Liver (tissue), 9 donors: ENCODE data around the gene TP53AIP1. TPM values are rescaled to one million over a fixed set of nuclear protein-coding genes. Genes with fewer than 3 reads are reported as not detected.

Experiments used
- DNase-seq: peaks from one replicate; pipeline ENCODE4 v3.0.0-alpha.2; 2017; ENCODE audit warnings: low spot score
- H3K27ac ChIP-seq, 2 donors: one replicate each; pipeline ENCODE4 v1.7.0; 2013; ENCODE audit warnings: inconsistent platforms in 2 of 2, low read length in 2 of 2, control low read depth in 1 of 2, low read depth in 1 of 2, mild to moderate bottlenecking in 1 of 2
- H3K27me3 ChIP-seq, 4 donors: one replicate each; pipeline versions ENCODE4 v1.6.1 to v1.7.0; 2013; ENCODE audit warnings: low read length in 3 of 4, inconsistent platforms in 1 of 4, mild to moderate bottlenecking in 1 of 4, moderate library complexity in 1 of 4; ENCODE audit not compliant: control insufficient read depth in 4 of 4, insufficient read depth in 4 of 4
- H3K36me3 ChIP-seq, 4 donors: one replicate each; pipeline versions ENCODE4 v1.6.1 to v1.7.0; 2013; ENCODE audit warnings: low read length in 3 of 4, mild to moderate bottlenecking in 3 of 4, low read depth in 1 of 4, moderate library complexity in 1 of 4; ENCODE audit not compliant: control insufficient read depth in 4 of 4, insufficient read depth in 3 of 4
- H3K4me1 ChIP-seq, 4 donors: one replicate each; pipeline versions ENCODE4 v1.6.1 to v1.7.0; 2013; ENCODE audit warnings: low read length in 3 of 4, mild to moderate bottlenecking in 3 of 4, moderate library complexity in 1 of 4; ENCODE audit not compliant: control insufficient read depth in 4 of 4, insufficient read depth in 4 of 4
- H3K4me3 ChIP-seq, 3 donors: one replicate each; pipeline versions ENCODE4 v1.6.1 to v1.7.0; 2013; ENCODE audit warnings: low read length in 3 of 3, control low read depth in 1 of 3, low read depth in 1 of 3, mild to moderate bottlenecking in 1 of 3
- H3K9ac ChIP-seq, 2 donors: one replicate each; pipeline ENCODE4 v1.7.0; 2013; ENCODE audit warnings: low read length in 2 of 2, mild to moderate bottlenecking in 2 of 2, moderate library complexity in 2 of 2, control low read depth in 1 of 2, low read depth in 1 of 2
- H3K9me3 ChIP-seq, 4 donors: one replicate each; pipeline versions ENCODE4 v1.6.1 to v1.7.0; 2013; ENCODE audit warnings: low read length in 3 of 4; ENCODE audit not compliant: control insufficient read depth in 4 of 4
- ATF3 ChIP-seq: IDR thresholded peaks from 2 replicates; pipeline ENCODE4 v1.6.1; 2016; ENCODE audit warnings: antibody characterized with exemption
- CTCF ChIP-seq: fragments of 150-350 bp; IDR thresholded peaks from 2 replicates; pipeline ENCODE4 v1.5.1; 2017; ENCODE audit warnings: improper control_type of control experiment, low read depth, low read length; ENCODE audit not compliant: missing input control
- EGR1 ChIP-seq, 2 donors: IDR thresholded peaks; 2 replicates each; pipeline ENCODE4 v1.6.1; 2016 to 2018; ENCODE audit warnings: antibody characterized with exemption in 2 of 2, low read depth in 2 of 2
- FOXA1 ChIP-seq: IDR thresholded peaks from 2 replicates; pipeline ENCODE4 v1.6.1; 2016; ENCODE audit warnings: antibody characterized with exemption
- FOXA2 ChIP-seq: IDR thresholded peaks from 2 replicates; pipeline ENCODE4 v1.6.1; 2016; ENCODE audit warnings: antibody characterized with exemption
- GABPA ChIP-seq, 2 donors: IDR thresholded peaks in 1 of 2; conservative IDR thresholded peaks in 1 of 2; 2 replicates each; pipeline ENCODE4 v1.6.1; 2016; ENCODE audit warnings: antibody characterized with exemption in 2 of 2, mild to moderate bottlenecking in 1 of 2, moderate library complexity in 1 of 2
- HNF4A ChIP-seq, 2 donors: conservative IDR thresholded peaks; 2 replicates each; pipeline ENCODE4 v1.6.1; 2016; ENCODE audit warnings: antibody characterized with exemption in 2 of 2, mild to moderate bottlenecking in 2 of 2
- HNF4G ChIP-seq: IDR thresholded peaks from 2 replicates; pipeline ENCODE4 v1.6.1; 2016; ENCODE audit warnings: antibody characterized with exemption
- JUND ChIP-seq, 2 donors: IDR thresholded peaks; 2 replicates each; pipeline ENCODE4 v1.6.1; 2016; ENCODE audit warnings: antibody characterized with exemption in 2 of 2
- MAX ChIP-seq: IDR thresholded peaks from 2 replicates; pipeline ENCODE4 v1.6.1; 2016; ENCODE audit warnings: antibody characterized with exemption
- NR2F2 ChIP-seq: IDR thresholded peaks from 2 replicates; pipeline ENCODE4 v1.6.1; 2016; ENCODE audit warnings: antibody characterized with exemption
- RAD21 ChIP-seq, 2 donors: IDR thresholded peaks; 2 replicates each; pipeline ENCODE4 v1.6.1; 2016; ENCODE audit warnings: antibody characterized with exemption in 2 of 2, mild to moderate bottlenecking in 2 of 2
- REST ChIP-seq: IDR thresholded peaks from 2 replicates; pipeline ENCODE4 v1.6.1; 2016; ENCODE audit warnings: antibody characterized with exemption, mild to moderate bottlenecking
- RXRA ChIP-seq, 2 donors: IDR thresholded peaks; 2 replicates each; pipeline ENCODE4 v1.6.1; 2017 to 2018; ENCODE audit warnings: antibody characterized with exemption in 2 of 2, mild to moderate bottlenecking in 1 of 2
- SP1 ChIP-seq: IDR thresholded peaks from 2 replicates; pipeline ENCODE4 v1.6.1; 2018; ENCODE audit warnings: antibody characterized with exemption, mild to moderate bottlenecking
- TAF1 ChIP-seq: conservative IDR thresholded peaks from 2 replicates; pipeline ENCODE4 v1.6.1; 2016; ENCODE audit warnings: antibody characterized with exemption, mild to moderate bottlenecking
- YY1 ChIP-seq: IDR thresholded peaks from 2 replicates; pipeline ENCODE4 v1.6.1; 2016; ENCODE audit warnings: antibody characterized with exemption, mild to moderate bottlenecking
- ZBTB33 ChIP-seq: IDR thresholded peaks from 2 replicates; pipeline ENCODE4 v1.6.1; 2016; ENCODE audit warnings: antibody characterized with exemption
- WGBS: extraction: QIAGEN DNeasy Blood & Tissue Kit; methylation state at CpG from one replicate; pipeline ENCODE4 v1.1.7; 2013; 5-methylcytosine and 5-hydroxymethylcytosine counted together
- polyA plus RNA-seq, 2 donors: library from polyadenylated mRNA; stranded (reverse) in 1 of 2; unstranded in 1 of 2; fragments of 200-250 nt in 1 of 2; fragments of >200 nt in 1 of 2; fragmentation: Nextera tagmentation in 1 of 2; extraction: Ambion mirVana in 1 of 2; gene quantifications; one replicate each; pipeline versions ENCODE4 v1.2.1 to v1.2.3, GENCODE V29; 2013 to 2015
- total RNA-seq, 2 donors: library from RNA; depleted of rRNA; stranded (reverse); fragments of >200 nt; gene quantifications; one replicate each; pipeline ENCODE4 v1.2.3, GENCODE V29; 2014
- donor health status: healthy.
- donor health status: healthy.
- donor health status: healthy.
- donor health status: healthy.
- donor health status: healthy.

TP53AIP1 gene
- total and polyA plus RNA-seq, 4 donors: 0.08 TPM; not detected in 3

- Histone ChIP-seq H3K4me3 (no peak overlapping the region), H3K9me3 (no peaks in the 10 kb centered on the region), H3K4me1 (no peaks in the 10 kb centered on the region), H3K36me3 (no peaks in the 10 kb centered on the region), H3K27me3 (peaks cover 0 to 2% (median 1%) of the 10 kb centered on the region in 4 donors), H3K27ac (no peak overlapping the region), H3K9ac (no peak overlapping the region)
- 63% methylated on average over 2 of the region's 2 CpGs for WGBS
- no peak for DNase-seq
- TF ChIP-seq FOXA2: no peak
- TF ChIP-seq HNF4A (conservative IDR thresholded peaks at IDR 0.05): no peak
- TF ChIP-seq ATF3: no peak
- TF ChIP-seq REST: no peak
- TF ChIP-seq RAD21 (IDR thresholded peaks at IDR 0.05): no peak
- no peak for TF ChIP-seq MAX
- TF ChIP-seq GABPA (IDR thresholded peaks at IDR 0.05 in 1 of 2, conservative IDR thresholded peaks at IDR 0.05 in 1 of 2): no peak
- TF ChIP-seq JUND (IDR thresholded peaks at IDR 0.05): no peak
Measured at GRCh38 chr11:128925250-128925600, 17.4 kb downstream of the TP53AIP1 start.

- no peak overlapping the region for H3K4me3 ChIP-seq
- peaks cover 0 to 6% (median 0%) of the 10 kb centered on the region in 4 donors for H3K27me3 ChIP-seq
- H3K9me3 ChIP-seq: no peaks in the 10 kb centered on the region
- H3K27ac ChIP-seq: no peak overlapping the region
- TF ChIP-seq ZBTB33 (no peak), FOXA2 (no peak), EGR1 (IDR thresholded peaks at IDR 0.05; ENCODE audit: low read depth in 2 of 2) (no peak), TAF1 (no peak), REST (no peak), MAX (no peak), YY1 (no peak), HNF4A (conservative IDR thresholded peaks at IDR 0.05) (no peak), FOXA1 (no peak), CTCF (no peak), RXRA (IDR thresholded peaks at IDR 0.05) (no peak), HNF4G (no peak), JUND (IDR thresholded peaks at IDR 0.05) (no peak), GABPA (IDR thresholded peaks at IDR 0.05 in 1 of 2, conservative IDR thresholded peaks at IDR 0.05 in 1 of 2) (no peak), NR2F2 (no peak), SP1 (no peak), ATF3 (no peak)
- no peaks in the 10 kb centered on the region for H3K36me3 ChIP-seq
- no peak overlapping the region for H3K9ac ChIP-seq
- no peaks in the 10 kb centered on the region for H3K4me1 ChIP-seq
- WGBS: 68% methylated on average over 16 of the region's 16 CpGs
- no peak for DNase-seq
Measured at GRCh38 chr11:128924510-128925249, 18.0 kb downstream of the TP53AIP1 start.
